Activated CD8-positive, alpha-beta memory T cell treated with anti-CD3 and anti-CD28 coated beads, Interleukin-2, amount 10 ng/mL, durations not matched to agents 7 days and 5 days (primary cell): ENCODE results near the gene GPER1. TPM values are rescaled to one million over a fixed set of nuclear protein-coding genes. Genes with fewer than 3 reads are reported as not detected.
A peak's percentile ranks its signal among the peaks of the same experiment; 100 is the strongest.

Experiments
- ATAC-seq: fragments of 150-1000 bp; cut with Tn5 transposase; one replicate; pipeline ENCODE4 v1.10.0; 2021; ENCODE audit warnings: moderate library complexity
- CTCF ChIA-PET: fragments of 350-600 bp; sonication (Branson Sonifier 250); formaldehyde crosslinking; loops from one replicate; lab custom pipeline; 2021; ENCODE audit warnings: antibody characterized with exemption; lab: Charles Lee
- DNase-seq: peaks from one replicate; pipeline ENCODE4 v3.0.0-alpha.2; 2020
- H3K27ac Mint-ChIP-seq: one replicate; pipeline ENCODE4 v1.8.0; 2021; ENCODE audit warnings: mild to moderate bottlenecking, mixed read lengths
- H3K27me3 Mint-ChIP-seq: one replicate; pipeline ENCODE4 v1.8.0; 2021; ENCODE audit warnings: mixed read lengths
- H3K36me3 Mint-ChIP-seq: one replicate; pipeline ENCODE4 v1.8.0; 2021; ENCODE audit warnings: mild to moderate bottlenecking, mixed read lengths
- H3K4me1 Mint-ChIP-seq: one replicate; pipeline ENCODE4 v1.8.0; 2021; ENCODE audit warnings: mixed read lengths
- H3K4me3 Mint-ChIP-seq: one replicate; pipeline ENCODE4 v1.8.0; 2021; ENCODE audit warnings: mild to moderate bottlenecking, moderate library complexity, mixed read lengths
- H3K9me3 Mint-ChIP-seq: one replicate; pipeline ENCODE4 v1.8.0; 2022; ENCODE audit warnings: low read depth, mixed read lengths
- total RNA-seq, 2 experiments: library from RNA; stranded (reverse); gene quantifications; one replicate each; pipeline ENCODE4 v1.2.3, GENCODE V29; 2021

GPER1 gene
- total RNA-seq, 2 experiments from 2014 or later: not detected

DNA sequence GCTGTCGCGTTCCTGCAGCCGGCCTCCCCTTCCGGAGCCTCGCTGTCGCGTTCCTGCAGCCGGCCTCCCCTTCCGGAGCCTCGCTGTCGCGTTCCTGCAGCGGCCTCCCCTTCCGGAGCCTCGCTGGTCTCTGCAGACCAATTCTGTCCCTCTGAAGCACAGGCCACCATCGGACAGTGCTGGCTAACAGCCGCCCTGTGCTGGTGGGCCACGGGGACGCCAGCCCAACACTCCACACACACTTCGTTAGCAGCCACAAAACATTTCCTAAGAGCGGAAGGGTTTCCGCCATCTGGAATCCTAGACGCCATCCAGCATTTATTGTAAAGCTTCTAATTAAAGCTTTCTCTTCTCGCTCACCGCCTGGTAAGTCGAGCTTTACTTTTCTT is 11.2 kb downstream of the GPER1 start:
- DNase-seq (no peak), ATAC-seq (no peak)
- CTCF ChIA-PET: interaction anchor here (0.9 to 1.5 kb wide), 4 partner anchors 8 to 106 kb away, joined by 3 to 4 read pairs (median 3); partner anchors contain the start of gene GPER1
- Mint-ChIP-seq H3K9me3 (peaks cover 3% of the 10 kb centered on the region), H3K4me1 (peaks cover 21% of the 10 kb centered on the region), H3K4me3 (no peak overlapping the region), H3K27me3 (no peaks in the 10 kb centered on the region), H3K36me3 (peaks cover 1% of the 10 kb centered on the region), H3K27ac (no peak overlapping the region)

DNA sequence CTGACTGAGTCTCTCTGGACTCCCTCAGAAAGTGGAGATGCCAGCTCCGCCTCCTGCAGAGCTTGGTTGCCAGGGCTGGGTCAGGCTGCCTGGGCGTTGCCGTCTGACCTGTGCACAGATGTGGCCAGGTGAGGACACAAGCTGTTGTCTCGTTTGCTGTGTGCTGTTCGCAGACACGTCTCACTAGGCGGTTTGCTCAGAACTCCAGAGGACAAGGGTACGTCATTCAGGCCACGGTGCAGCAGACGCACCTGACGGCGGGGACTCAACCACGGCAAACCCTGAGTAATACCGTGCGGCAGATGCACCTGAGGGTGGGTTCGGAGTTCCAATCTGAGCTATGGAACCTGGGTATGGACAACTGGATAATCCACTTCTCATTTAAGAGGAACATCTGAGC is 11.7 kb downstream of the GPER1 start:
- Mint-ChIP-seq H3K4me1 (peaks cover 23% of the 10 kb centered on the region), H3K27me3 (no peaks in the 10 kb centered on the region), H3K27ac (no peak overlapping the region), H3K9me3 (peaks cover 3% of the 10 kb centered on the region), H3K4me3 (no peak overlapping the region), H3K36me3 (peaks cover 1% of the 10 kb centered on the region)
- CTCF ChIA-PET: interaction anchor here (0.9 to 1.5 kb wide), 4 partner anchors 9 to 107 kb away, joined by 3 to 4 read pairs (median 3); partner anchors contain the start of gene GPER1
- DNase-seq (no peak), ATAC-seq (no peak)

DNA sequence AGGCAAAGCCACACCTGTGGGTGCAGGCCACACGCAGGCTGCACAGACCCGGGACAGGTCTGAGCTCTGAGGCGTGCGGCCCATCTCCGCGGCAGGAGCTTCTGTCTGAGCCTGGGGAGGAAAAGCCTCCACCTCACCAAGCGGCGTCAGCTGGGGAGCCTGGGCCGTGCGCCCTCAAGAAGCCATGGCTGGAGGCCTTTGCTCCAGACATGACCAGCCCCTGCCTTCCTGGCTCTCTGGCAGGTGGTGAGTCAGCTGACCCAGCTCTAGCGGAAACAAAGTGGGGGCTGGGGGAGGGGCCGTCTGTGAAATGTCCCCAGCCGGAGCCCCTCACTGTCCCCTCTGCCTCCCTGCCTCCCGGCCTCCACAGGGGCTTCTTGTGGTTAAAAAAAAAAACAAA is 12.5 kb downstream of the GPER1 start:
- CTCF ChIA-PET: interaction anchor here (1.5 kb wide), 1 partner anchor 13 kb away, joined by 4 read pairs; the partner anchor contains the start of gene GPER1
- H3K36me3 Mint-ChIP-seq: peaks cover 1% of the 10 kb centered on the region
- DNase-seq: no peak
- H3K4me1 Mint-ChIP-seq: peaks cover 28% of the 10 kb centered on the region
- no peak overlapping the region for H3K4me3 Mint-ChIP-seq
- H3K27ac Mint-ChIP-seq: no peak overlapping the region
- ATAC-seq: no peak
- peaks cover 3% of the 10 kb centered on the region for H3K9me3 Mint-ChIP-seq
- no peaks in the 10 kb centered on the region for H3K27me3 Mint-ChIP-seq

DNA sequence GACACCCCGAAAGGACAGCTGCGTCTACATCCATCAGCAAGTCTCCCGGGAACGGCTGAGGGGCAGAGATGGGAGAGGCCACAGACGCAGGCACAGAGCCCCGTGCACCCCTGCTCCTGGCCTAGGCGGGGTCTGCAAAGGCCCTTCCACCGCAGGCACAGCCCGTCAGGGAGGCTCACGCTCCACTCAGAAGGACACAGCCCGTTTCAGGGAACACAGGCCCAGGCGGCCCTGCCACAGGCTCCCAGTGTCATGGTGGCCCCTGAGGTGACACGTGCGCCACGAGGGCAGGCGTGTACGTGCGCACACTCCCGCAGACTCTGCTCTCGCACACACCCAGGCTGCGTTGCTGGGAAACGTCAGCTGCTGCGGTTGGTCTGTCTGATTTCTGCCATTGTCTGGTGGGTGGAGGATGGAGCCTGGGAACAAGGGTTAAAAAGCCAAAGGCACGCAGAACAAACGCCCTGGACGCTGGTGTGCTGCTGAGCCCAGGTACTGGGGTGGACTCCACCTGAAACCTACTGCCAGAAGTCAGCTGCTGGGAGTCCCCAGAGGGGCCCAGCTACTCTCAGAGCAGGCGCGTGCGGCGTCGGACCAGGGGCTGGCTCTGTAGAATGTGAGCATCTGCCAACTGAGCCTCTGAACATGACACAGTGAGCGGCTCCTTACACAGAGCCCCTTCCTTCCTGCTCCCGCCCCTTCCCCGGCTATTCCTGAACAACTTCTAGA is 13.1 kb downstream of the GPER1 start:
- no peak overlapping the region for H3K4me3 Mint-ChIP-seq
- ATAC-seq (no peak), DNase-seq (no peak)
- CTCF ChIA-PET: interaction anchor here (1.9 kb wide), 1 partner anchor 75 kb away, joined by 12 read pairs; no protein-coding TSS in a partner anchor
- H3K27ac Mint-ChIP-seq: no peak overlapping the region
- H3K27me3 Mint-ChIP-seq: no peaks in the 10 kb centered on the region
- H3K36me3 Mint-ChIP-seq: peaks cover 1% of the 10 kb centered on the region
- H3K9me3 Mint-ChIP-seq: peaks cover 3% of the 10 kb centered on the region
- H3K4me1 Mint-ChIP-seq: peaks cover 28% of the 10 kb centered on the region

DNA sequence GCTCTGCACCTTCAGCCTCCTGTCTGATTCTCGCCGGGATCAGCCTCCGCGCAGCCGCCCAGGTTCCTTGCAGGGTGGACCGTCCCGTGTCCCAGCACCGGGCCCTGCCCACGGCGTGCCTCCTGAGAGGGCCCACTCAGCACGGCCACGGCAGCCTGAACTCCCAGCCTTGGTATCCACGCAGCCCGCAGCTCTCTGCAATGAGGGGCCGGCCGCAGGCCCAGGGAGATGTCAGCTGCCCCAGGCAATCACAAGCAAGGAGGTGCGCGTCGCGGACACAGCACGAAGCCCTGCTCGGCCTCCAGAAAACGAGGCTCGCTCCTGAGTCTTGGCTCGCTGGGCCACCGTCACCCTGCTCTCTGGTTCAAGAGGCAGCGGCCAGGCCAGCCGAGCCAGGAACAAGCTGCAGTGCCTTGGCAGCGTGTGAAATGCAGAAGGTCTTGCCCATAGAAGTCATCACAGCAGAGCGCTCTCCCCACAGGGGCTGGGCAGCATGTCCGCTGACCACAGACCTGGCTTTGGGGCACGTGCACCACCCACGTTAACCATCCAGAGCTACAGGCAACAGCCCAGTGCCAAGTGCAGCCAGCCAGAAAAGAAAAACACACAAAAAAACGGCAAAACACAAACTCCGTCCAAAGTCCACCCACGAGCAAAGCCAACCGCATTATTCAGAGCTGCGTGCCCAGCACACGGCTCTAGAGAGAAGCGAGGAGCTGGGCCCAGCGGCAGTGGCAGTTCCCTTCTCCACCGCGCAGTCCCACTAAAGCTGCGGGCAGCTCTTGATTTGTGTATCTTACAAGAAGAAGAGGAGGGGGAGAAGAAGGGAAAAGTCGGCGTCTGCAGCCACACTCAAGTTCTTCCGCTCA is 13.9 kb downstream of the GPER1 start:
- H3K4me1 Mint-ChIP-seq: peaks cover 28% of the 10 kb centered on the region
- H3K27ac Mint-ChIP-seq: no peak overlapping the region
- H3K36me3 Mint-ChIP-seq: peaks cover 1% of the 10 kb centered on the region
- no peaks in the 10 kb centered on the region for H3K27me3 Mint-ChIP-seq
- no peak overlapping the region for H3K4me3 Mint-ChIP-seq
- DNase-seq (no peak), ATAC-seq (no peak)
- peaks cover 3% of the 10 kb centered on the region for H3K9me3 Mint-ChIP-seq
- CTCF ChIA-PET: interaction anchor here (0.9 to 4.5 kb wide), 7 partner anchors 11 to 109 kb away, joined by 3 to 29 read pairs (median 12); a partner anchor contains a TSS

DNA sequence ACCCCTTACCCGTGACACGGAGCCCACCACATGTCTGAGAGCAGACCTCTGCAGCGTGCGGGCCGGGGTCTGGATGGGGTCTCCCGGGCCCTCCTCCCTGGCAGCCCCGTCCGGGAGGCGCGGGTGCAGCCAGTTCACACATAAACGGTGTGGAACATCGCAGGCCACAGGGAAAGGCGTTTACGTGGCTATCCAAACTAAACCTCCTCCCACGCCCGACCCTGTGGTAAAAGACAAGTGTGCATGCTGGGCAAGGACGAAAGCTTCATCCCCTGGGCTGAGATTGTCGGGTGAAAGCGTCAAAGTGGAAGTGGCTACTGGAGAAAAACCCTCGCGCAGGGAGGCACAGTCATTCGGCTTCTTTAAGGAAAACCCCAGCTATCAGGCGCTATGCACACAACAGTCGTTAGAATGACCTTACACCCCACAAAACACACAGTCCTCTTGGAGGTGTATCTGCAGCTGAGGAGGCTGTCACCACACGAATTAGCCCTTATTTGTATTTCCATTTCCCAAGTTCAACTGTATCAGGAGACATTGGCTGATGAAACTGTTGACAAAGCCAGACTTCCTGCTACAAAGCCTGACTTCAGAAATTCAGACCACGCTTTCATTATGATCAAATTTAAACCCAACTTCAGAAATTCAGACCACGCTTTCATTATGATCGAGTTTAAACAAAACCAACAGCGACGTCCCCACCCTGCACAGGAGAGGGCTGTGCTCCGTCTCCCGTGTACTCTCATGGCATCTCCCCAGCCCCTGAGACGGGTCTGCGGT is 15.3 kb downstream of the GPER1 start:
- peak; percentile 67 for DNase-seq

DNA sequence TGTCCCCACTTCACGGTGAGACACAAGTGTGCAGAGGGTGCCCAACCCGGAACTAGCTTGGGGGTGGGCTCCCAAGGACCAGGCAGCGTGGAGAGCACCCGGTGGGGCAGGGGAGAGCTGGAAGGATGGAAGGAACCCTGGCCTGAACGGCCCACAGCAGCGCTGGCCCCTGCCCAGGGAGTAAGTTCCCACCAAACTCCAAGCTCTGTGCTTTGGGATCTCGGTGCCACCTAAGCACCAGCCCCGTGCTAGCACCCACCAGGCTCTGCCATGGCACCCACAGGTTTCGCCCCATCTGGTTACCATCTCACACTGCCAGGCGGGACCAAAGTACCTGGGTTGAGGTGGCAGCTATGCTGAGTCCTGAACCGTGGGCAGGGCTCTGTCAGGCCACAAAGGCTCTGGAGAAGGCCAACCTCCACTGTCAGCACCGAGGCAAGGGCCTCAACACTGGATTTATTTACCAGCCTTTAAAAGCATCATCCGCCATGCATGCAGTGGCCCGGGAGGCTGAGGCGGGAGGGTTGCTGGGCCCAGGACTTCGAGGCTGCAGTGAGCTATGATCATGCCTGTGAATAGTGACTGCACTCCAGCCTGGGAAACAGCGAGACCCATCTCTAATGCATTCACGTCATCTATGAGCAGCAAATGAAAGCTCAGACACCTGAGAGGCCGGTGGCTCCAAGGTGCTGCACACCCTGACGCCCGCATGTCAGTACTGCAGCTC is 16.0 kb downstream of the GPER1 start:
- Mint-ChIP-seq H3K9me3 (no peaks in the 10 kb centered on the region), H3K36me3 (no peaks in the 10 kb centered on the region), H3K27ac (peak overlapping the region; percentile 83), H3K4me1 (peaks cover 28% of the 10 kb centered on the region), H3K27me3 (no peaks in the 10 kb centered on the region), H3K4me3 (peak overlapping the region; percentile 60)
- CTCF ChIA-PET: interaction anchor here (1.3 to 4.5 kb wide), 7 partner anchors 17 to 111 kb away, joined by 4 to 29 read pairs (median 17); partner anchors contain the start of gene GPER1
- DNase-seq (no peak), ATAC-seq (no peak)

More for the DNA sequence above, 15.3 kb downstream of the GPER1 start:
- Mint-ChIP-seq H3K9me3 (peaks cover 1% of the 10 kb centered on the region), H3K27ac (peak overlapping the region; percentile 83), H3K4me1 (peaks cover 28% of the 10 kb centered on the region), H3K36me3 (no peaks in the 10 kb centered on the region), H3K4me3 (peak overlapping the region; percentile 60), H3K27me3 (no peaks in the 10 kb centered on the region)
- ATAC-seq: peak; percentile 79
- CTCF ChIA-PET: interaction anchor here (0.9 to 4.5 kb wide), 9 partner anchors 9 to 110 kb away, joined by 3 to 29 read pairs (median 12); partner anchors contain the start of gene GPER1

DNA sequence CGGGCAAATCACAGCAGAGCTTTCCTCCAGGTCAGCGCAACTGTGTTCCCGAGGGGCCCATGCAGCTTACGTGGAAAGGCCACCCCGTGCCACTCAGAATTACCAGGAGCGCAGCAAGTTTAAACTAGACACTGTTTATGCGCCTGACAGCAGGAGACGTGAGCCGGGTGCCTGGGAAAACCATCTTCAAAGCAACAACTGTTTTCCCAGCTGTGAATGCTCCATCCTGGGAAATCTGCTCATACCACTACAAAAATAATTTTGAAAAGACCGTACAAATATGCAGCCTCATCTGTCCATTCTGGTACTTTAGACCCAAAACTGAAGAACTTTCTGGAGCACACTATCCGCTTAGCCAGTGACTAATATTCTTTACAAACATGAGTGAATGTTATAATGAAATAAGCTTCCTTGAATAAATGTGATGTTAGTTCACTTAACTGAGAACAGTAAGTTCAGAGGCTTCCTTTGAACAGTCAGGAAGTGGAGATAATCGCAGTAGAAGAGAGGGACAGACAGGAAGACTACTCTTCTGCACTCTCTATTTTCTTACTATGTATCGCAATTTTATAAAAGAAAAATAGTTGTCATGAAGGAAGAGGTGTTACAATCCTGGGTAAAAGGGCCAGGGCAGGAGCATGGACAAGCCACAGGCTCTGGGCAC is 16.7 kb downstream of the GPER1 start:
- H3K27ac Mint-ChIP-seq: no peak overlapping the region

DNA sequence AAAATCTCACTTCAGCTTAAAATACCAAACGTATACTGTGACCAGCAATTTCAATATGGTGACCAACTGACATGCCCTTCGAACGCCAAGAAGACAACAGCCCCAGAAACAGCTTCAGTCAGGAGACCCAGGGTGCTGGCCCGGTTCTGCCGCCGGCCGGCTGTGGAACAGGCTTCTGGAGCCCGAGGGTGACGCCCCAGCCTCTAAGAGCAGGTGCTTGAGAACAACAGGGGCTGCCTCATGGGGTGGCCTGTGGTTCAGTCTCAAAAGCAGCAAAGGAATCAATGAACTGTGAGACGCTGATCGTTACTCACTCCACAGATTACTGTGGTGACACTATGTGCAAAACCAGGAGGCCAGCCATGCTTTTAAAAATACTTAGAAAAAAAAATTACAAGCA is 17.3 kb downstream of the GPER1 start:
- Mint-ChIP-seq H3K4me3 (no peak overlapping the region), H3K36me3 (no peaks in the 10 kb centered on the region), H3K27ac (peak overlapping the region; percentile 8), H3K9me3 (no peaks in the 10 kb centered on the region), H3K27me3 (no peaks in the 10 kb centered on the region), H3K4me1 (peaks cover 28% of the 10 kb centered on the region)
- no peak for ATAC-seq
- DNase-seq: no peak
- CTCF ChIA-PET: interaction anchor here (2.6 to 4.5 kb wide), 4 partner anchors 18 to 112 kb away, joined by 17 to 29 read pairs (median 20); partner anchors contain the start of gene GPER1

More for the DNA sequence above, 16.7 kb downstream of the GPER1 start:
- no peak overlapping the region for H3K4me3 Mint-ChIP-seq
- no peaks in the 10 kb centered on the region for H3K9me3 Mint-ChIP-seq
- CTCF ChIA-PET: interaction anchor here (2.6 to 4.5 kb wide), 5 partner anchors 17 to 111 kb away, joined by 12 to 29 read pairs (median 19); partner anchors contain the start of gene GPER1
- H3K27me3 Mint-ChIP-seq: no peaks in the 10 kb centered on the region
- DNase-seq: no peak
- H3K36me3 Mint-ChIP-seq: no peaks in the 10 kb centered on the region
- no peak for ATAC-seq
- peaks cover 28% of the 10 kb centered on the region for H3K4me1 Mint-ChIP-seq

DNA sequence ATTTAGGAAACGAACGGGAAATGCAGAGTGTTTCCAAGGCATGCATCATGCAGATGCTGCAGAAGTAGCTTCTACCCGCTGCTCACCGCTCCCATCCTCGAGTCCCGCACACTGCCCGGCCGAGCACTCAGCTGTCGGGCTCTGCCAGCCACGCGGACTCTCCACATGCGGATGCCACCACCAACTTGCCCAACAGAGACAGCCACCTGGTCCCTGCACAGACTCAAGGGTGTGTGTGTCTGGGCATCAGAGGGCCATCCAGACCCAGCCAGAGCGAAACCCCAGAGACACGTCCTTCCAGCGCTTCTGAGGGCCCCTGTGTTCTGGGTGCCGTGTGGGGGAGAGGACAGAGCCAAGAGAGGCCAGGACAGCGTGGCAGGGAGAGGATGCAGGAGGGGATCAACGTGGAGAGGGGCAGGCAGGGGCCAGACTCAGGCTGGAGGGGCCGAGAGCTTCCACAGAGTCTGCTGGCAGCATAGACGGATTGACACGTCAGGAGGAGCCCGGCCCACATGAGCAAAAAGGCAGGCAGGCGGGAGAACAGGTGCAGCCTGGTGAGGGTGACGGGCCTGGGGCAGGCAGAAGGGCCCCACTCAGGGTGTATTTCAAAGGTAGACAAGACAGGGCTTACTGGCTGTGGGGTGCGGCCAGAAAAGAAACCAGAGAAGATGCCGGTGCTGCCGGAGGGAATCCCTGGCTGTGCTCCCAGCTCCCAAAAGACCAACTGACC is 18.3 kb downstream of the GPER1 start:
- CTCF ChIA-PET: interaction anchor here (4.5 kb wide), 1 partner anchor 113 kb away, joined by 29 read pairs; no protein-coding TSS in a partner anchor
- DNase-seq (no peak), ATAC-seq (no peak)
- Mint-ChIP-seq H3K27me3 (no peaks in the 10 kb centered on the region), H3K4me1 (peaks cover 28% of the 10 kb centered on the region), H3K4me3 (no peak overlapping the region), H3K9me3 (no peaks in the 10 kb centered on the region), H3K27ac (no peak overlapping the region), H3K36me3 (no peaks in the 10 kb centered on the region)

DNA sequence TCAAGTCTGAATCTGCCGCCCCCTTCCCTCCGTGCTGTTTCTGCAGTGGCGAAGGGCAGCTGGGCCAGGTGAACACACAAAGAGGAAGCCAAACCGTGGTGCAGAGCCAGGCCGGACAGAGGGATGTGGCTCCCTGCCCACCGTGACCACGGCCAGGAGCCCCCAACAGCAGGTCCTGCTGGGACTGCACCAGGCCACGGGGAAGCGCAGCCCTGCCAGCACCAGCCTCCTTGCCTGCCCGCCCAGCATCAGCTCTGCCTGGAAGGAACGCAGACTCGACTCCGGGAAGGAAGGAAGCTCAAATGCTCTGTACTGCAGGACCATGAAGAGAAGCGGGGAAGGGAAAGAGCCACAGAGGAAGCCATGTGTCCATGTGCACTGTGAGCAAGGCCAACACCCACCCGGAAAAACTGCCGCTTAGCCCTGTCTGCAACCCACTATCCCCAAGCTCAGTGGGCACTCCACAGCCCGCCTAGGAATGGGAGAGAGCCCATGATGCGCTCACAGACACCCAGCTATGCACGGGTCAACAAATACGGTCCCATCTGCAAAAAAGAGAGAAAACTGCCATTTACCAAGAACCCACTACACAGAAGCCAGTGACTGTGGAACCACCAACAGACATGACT is 19.0 kb downstream of the GPER1 start:
- H3K9me3 Mint-ChIP-seq: no peaks in the 10 kb centered on the region
- ATAC-seq (no peak), DNase-seq (no peak)
- CTCF ChIA-PET: no interaction called here
- no peak overlapping the region for H3K27ac Mint-ChIP-seq
- H3K4me3 Mint-ChIP-seq: no peak overlapping the region
- H3K4me1 Mint-ChIP-seq: peaks cover 28% of the 10 kb centered on the region
- H3K27me3 Mint-ChIP-seq: no peaks in the 10 kb centered on the region
- no peaks in the 10 kb centered on the region for H3K36me3 Mint-ChIP-seq
